ENCODE measurements around the gene RGCC.

DNA sequence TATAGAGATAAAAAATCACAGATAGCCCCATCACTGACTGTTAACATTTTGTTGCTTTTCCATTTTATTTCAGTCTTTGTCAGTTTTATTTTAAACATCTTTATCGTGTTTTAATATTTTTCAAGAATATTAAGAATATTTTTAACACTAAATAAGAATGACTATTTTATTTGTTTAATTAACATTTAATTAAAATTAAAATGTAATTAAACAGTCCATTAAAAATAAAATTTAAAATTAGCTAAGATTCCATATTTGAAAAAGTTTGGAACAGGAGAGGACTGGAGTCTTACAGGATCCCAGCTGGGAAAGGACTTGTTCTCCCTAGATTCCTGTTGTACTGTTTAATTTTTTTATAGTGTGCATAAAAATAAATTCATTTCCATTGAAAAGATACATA is 54.5 kb downstream of the RGCC start:
- TF ChIP-seq CTCF (IDR thresholded peaks at IDR 0.05) = no peak
- TF ChIP-seq POLR2A (IDR thresholded peaks at IDR 0.05) = no peak
- no peak for TF ChIP-seq EP300 (IDR thresholded peaks at IDR 0.05)
